HG03066 (cell line): ENCODE measurements around the gene ATG14.
"Not testable (repeated sequence)": the region's sequence is repeated elsewhere in the genome, so short reads cannot be mapped to it uniquely, and the experiment has no call there.

Experiments used
- ATAC-seq: cut with Tn5 transposase; IDR thresholded peaks from one replicate; pipeline ENCODE4 v1.9.1; 2021; ENCODE audit warnings: low read depth; ENCODE audit not compliant: unreplicated experiment

ATG14 gene, protein sequence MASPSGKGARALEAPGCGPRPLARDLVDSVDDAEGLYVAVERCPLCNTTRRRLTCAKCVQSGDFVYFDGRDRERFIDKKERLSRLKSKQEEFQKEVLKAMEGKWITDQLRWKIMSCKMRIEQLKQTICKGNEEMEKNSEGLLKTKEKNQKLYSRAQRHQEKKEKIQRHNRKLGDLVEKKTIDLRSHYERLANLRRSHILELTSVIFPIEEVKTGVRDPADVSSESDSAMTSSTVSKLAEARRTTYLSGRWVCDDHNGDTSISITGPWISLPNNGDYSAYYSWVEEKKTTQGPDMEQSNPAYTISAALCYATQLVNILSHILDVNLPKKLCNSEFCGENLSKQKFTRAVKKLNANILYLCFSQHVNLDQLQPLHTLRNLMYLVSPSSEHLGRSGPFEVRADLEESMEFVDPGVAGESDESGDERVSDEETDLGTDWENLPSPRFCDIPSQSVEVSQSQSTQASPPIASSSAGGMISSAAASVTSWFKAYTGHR

DNA sequence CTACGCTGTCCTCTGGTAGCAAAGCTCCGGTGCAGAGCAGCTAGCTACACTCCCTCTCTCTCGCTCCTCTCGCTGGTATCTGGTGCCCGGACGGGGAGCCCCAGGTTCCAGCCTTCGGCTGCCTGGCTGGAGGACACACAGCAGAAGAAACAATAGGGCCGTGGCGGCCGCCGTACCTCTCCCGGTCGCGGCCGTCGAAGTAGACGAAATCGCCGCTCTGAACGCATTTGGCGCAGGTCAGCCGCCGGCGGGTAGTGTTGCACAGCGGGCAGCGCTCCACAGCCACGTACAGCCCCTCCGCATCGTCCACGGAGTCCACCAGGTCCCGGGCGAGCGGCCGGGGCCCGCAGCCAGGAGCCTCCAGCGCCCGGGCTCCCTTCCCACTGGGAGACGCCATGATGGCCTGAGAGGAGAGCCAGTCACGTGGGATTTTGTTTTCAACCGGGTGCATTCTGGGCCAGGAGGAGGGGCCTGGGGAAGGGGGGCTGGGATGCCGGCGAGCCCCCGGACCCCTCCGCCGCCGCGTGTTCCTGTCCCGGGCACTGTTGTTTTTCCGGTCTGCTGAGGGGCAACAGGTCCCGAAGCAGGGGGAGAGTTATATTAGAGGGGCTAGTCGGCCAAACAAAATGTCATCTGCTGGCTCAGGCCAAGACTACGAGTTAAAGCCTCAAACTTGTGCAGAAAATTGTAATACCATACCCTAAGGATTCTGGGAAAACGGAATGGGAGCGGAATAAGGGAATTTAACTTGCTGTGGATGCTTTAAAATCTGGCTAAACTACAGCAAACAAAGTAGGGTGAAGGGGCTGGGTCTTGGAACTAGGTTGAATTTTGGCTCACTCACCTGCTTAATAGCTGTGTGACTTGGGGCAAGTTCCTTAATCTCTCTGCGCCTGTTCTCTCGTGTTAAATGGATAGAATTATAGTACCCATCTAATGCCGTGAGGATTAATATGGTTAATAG, at the start of gene ATG14:
Gene ATG14, minus strand, starts transcription at position 405 of the 964 bp plus-strand sequence. Its CDS starts 8 bp downstream, at position 397.
- peak; percentile 97 for ATAC-seq

DNA sequence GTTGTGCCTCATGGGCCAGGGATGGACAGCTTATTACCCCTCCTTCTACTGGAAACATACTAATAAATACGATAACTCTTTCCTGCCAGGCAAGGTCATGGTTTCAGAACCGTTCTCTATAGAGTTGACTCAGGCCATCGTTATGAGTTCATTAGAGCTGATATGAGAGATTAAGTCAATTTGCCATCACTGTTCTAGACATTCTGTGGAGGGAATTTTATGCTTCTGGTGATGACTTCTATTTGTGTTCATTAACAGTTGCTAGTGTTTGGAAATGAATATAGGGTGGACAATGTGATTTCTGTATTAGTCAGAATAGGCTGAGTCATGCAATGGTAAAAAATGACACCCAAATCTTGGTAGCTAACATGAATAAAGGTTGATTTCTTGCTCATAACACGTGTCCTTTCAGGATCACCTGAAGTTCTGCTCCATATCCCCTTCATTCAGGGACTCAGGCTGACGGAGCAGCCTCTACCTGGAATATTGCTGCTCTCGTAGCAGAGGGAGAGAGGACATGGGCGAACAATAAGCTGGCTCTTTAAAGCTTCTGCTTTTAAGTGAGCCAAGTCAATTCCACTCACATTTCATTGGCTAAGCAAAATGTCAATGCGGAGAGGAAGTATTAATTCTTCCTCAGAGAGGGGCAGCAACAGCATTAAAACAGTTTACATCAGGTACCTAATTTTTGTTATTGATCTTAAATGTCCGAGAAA, 47.3 kb upstream of the ATG14 start:
- peak; percentile 63 for ATAC-seq

DNA sequence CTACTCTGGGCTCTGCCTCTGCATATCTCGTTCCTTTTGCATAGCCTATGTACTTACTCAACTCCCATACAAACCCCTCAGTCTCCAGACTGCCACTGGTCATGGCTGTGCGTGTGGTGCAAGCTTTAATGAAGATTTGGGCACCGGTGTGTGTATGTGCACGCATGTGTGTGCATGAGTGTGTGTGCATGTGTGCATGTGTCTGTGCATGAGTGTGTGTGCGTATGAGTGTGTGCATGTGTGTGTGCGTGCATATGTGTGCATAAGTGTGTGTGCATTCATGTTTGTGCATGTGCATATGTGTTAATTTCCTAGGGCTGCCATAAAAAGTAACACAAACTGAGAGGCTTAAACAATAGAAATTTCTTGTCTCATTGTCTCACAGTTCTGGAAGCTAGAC, 45.9 kb upstream of the ATG14 start:
- no peak for ATAC-seq

DNA sequence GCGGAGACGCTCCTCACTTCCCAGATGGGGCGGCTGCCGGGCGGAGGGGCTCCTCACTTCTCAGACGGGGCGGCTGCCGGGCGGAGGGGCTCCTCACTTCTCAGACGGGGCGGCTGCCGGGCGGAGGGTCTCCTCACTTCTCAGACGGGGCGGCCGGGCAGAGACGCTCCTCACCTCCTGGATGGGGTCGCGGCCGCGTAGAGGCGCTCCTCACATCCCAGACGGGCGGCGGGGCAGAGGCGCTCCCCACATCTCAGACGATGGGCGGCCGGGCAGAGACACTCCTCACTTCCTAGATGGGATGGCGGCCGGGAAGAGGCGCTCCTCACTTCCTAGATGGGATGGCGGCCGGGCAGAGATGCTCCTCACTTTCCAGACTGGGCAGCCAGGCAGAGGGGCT, 44.8 kb upstream of the ATG14 start:
- not testable (repeated sequence) for ATAC-seq

DNA sequence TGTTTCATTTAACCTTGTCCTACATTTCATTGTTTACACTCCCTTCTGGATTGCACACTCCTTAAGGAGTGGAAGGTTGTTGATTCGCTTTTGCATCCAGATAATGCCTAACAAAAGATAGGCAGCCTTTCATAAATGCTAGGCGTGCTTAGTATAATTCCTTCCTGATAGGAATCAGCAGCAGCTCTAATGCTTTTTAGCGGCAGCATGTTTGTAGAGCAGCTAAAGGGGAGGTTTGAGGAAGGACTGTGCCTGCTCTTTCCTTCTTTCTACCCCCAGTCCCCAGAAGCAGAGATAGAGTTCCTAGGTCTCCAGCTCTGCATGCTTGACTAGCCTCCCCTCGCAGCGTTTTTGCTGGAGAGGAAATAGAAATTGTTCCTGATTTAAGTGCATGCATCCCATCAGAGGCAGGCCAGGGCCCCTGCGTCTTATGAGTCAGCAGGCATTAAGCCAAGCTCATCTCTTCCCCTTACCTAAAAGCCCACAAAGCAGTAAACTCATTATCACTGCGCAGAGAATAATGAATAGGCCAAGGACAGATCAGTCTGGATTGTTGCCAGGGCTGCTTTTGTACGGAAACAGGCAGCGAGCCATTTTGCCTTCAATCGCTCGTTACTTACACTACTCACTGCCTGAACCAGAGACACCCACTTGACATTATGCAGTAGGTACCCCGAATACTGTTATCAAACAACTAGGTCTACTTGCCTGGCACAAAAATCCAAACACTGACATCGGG, 42.8 kb upstream of the ATG14 start:
- ATAC-seq: no peak

DNA sequence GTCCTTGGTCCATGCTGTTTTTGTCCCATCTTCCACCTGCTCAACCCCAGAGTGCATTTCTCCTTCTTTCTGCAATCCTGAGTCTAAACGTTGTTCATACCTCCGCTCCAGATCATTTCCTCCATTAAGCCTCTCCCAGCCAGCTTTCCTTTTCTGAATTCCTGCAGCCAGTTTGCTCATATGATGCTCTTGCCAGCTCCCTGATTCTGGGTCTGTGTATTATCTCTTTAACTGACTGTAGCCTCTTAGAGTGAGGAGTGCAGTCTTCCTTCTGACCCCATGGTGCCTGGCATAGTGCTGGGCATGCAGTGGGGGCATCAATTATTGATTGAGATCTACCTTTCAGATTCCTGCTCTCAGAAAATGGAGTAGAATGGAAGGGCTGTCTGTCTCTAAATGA, 40.3 kb upstream of the ATG14 start:
- no peak for ATAC-seq

DNA sequence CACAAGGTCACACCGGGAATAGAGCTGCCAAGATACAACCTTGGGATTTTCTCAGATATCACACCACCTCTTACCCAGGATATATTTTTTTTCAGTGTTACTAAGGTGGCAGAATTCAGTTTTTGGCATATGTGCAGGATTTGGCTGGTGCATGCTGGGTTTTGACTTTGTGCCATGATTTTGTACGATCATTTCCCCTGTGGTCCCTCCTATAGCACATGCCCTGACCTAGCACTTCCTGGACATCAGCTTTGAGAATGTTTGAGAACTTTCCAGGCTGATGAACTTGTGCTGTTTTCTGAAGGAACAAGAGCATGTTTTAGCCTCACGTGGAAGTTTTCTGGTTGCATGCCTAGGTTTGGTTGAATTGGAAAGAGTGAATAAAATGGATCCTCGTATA, 39.8 kb upstream of the ATG14 start:
- no peak for ATAC-seq

DNA sequence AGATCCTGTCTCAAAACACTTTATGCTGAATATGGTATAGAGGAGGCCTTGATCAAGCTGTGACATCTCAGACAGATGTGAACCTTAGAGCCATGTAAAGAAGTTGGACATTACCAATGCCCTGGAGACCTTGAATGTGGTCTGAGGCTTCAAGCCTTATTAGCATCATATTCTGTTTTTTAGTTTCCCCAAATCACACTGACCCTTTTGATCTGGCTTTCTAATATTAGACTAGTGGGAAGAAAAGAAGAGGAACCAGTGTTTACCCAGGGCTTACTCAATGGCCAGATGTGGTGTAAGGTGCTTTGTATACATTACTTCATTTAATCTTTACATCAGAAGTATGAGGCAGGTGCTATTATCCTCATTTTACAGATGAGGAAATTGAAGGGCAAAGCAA, 39.4 kb upstream of the ATG14 start:
- no peak for ATAC-seq

DNA sequence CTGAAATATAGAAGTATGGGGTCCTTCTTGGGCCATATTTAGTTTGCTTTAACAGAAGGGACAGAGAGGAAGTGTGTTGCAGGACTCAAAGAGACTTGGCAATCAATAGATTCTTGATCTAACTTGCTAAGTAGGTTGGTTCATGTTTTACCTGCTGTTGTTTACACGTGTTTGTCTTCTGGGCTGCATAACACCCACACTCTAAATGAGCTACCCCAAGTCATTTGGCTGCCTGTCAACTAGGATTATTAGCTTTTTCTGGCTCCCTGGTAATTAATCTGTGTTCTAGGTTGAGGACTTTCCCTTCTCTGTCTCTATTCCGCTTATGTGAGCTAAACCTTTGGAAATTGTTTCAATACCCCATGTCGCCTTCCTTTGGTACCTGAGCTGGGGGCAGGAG, 38.9 kb upstream of the ATG14 start:
- ATAC-seq: no peak

DNA sequence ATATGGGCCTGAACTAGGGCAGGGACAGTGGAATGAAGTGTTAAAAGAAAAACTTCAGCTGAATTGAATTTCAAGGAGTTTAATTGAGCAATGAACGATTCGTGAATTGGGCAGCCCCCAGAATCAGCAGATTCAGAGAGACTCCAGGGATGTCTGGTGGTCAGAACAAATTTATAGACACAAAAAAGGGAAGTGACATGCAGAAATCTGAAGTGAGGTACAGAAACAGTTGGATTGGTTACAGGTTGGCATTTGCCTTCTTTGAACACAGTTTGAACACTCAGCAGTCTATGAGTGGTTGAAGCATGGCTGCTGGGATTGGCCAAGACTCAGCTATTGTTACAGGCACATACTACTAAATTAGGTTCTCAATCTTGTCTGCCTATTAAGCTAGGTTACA, 38.5 kb upstream of the ATG14 start:
- ATAC-seq: no peak

DNA sequence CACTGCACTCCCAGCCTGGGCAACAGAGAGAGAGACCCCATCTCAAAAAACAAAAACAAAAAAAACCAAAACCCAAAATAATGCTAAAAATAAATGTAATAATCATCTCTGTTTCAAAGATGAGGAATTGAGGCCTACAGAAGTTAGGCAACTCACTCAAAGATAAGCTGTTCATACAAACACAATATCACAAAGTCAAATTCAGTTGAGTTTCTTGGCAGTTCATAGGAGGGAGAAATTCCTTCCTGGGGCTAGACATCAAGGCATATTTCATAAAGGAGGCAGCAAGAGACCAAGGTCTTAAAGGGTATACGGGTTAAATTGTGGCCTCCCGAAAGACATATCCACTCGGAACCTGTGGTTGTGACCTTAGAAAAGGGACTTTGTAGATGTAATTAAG, 37.5 kb upstream of the ATG14 start:
- ATAC-seq: no peak

DNA sequence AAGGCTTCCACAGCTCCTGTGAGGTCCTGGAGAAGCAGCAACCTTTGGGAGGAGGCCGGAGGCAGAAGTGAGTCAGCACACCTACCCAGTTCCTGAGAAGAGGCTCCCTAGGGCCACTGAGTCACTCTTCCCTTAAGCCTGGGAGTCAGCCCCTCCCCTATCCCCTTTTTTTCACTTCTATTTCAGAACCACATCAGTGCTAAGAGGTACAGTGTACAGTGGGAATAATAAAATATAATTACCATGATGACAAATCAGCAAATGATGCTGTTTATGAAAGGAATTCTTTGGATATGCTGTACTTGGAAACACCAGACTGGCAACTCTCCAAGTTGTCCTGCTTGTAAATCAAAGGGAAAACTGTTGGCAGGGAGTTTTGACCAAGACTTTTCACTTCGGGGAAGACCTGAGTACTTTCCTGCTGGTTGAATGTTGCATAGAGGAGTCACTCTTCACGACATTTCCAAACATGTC, 36.5 kb upstream of the ATG14 start:
- no peak for ATAC-seq

DNA sequence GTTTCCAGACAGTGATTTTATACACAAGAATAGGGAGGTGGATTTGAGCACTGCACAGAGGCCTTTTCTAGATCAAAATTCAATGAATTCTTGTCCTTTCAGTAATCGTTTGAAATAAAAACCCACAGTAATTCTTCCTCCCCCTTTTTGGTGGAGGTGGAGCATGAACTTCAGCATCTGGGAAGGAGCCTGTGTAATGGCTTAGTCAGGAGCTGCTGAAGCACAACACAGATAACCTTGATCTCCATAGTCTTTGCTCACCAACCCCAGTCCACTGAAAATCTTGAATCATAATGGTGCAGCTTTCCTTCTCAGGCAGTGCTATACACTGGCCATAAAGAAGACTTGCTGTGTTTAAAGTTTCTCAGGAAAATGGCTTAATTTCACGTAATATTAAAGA, 35.2 kb upstream of the ATG14 start:
- no peak for ATAC-seq

DNA sequence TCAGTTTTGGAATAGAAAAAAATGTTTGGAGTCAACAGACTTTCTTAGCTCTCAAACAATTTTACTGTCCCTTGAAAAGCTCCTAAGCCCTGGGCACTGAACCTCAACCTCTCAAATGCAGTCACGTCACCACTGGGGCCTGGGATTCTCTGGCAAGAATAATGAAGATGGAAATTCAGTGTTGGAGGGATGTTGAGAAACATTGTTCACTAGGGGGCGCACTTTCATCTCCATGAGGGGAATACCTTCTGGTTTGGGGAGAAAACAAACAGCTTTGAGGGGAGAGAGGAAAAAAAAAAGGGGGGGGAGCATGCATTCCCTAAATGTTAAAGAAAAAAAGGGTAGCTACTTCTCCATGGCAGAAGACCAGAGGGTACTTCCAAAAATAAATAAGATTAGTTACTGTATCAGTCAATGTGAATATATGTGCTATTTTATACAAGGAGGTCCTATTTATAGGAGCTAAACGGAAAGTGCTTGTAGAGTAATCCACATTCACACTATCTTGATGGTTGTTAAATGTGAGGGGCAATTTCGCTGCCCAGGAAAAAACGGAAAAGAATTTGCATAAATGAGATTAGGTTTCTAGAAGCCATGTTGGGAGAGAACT, 34.6 kb upstream of the ATG14 start:
- no peak for ATAC-seq

DNA sequence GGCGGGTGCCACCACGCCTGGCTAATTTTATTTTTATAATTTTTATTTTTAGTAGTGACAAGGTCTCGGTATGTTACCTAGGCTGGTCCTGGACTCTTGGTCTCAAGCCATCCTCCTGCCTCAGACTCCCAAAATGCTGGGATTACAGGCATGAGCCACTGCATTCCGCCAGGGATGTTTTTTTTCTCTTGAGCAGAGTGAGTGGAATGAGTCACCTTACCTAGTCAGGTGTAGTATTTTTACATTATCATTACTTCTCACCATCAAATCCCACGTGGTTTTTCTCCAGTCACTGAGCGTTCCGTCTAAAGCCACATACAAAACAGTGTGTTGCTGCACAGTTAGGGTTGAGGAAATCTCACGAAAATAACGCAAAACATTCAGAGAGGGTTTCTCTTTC, 29.7 kb upstream of the ATG14 start:
- ATAC-seq: no peak

DNA sequence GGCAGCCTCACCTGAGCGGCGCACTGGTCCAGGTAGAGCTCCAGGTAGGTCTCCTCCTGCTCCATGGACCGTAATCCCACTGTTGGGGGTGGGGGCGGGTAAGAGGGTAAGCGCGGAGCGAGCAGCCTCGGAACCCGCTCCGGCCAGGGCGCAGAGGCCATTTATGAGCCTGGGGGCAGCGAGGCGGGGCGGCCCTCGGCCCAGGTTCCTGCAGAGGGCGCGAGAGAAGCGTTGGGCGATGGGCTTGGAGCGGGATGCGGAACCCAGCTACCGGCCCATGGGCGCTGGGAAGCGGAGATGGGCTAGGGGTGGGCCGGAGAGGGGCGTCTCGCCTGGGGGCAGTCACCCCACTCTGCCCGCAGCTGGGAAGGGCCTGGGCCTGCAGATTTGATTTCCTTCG, 28.8 kb upstream of the ATG14 start, which contains the start of gene TBPL2:
Gene TBPL2, minus strand, starts transcription at position 232 of the 400 bp plus-strand sequence. Its CDS starts 167 bp downstream, at position 65.
- ATAC-seq: no peak

DNA sequence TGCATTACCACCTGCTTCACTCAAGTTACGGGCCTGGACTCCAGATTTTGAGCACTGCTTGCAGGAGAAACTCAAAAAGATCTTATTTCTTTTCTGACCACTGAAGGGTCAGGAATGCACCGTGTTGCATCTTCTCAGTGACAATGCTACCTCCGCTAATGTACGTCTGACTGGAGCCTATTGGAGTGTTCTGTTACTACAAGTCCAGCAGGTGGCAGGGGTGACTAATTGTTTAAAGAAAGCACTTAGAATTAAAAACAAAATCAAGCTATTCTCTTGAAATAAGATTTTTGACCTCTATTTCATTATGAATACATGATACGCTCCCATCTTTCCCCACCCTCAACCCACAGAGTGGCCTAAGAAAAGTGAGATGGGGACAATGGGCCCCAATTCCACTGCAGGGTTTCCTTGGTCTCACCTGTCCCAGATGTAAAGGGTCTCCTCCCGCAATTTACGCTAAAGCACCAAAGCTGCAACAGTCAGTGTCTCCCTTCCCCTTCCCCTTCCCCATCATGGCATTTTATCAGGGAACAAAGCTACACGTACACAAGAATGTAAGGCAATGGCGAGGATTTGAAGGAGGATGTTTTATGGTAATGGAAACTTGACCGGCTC, 26.5 kb upstream of the ATG14 start:
- ATAC-seq: no peak

DNA sequence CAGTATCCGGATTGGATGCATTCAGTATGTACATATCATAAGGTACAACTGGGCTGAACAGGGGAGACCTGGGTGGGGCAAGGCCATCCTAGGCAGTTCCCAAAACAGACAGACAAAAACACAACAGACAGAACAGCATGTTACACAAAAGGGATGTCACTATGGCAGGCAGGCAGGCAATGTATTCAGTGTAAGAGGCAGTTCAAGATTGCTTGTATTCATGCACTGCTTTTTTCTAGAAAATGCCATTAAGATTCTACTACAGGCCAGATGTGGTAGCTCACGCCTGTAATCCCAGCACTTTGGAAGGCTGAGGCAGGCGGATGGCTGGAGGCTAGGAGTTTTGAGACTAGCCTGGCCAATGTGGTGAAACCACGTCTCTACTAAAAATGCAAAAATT, 25.3 kb upstream of the ATG14 start:
- ATAC-seq: no peak

DNA sequence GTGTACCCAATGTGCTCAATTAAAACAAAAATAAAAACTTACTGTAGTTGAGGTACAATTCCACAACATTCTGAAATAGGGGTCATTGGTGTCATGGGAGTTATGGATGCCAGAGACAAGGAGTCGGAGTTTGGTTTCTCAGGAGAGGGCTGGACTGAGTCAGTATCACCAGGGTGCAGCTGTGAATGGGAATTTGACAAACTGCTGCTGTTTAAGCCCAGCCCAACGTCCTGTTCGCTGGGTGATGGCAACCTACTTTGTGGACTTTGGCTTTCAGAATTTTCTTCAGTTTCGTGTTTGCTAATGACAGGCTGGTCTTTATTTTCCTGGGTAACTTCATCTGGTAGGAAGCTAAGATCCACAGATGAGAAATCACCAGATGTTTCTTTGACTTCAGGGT, 24.9 kb upstream of the ATG14 start:
- no peak for ATAC-seq
